GM12878 (cell line): ENCODE measurements around the gene INPP4B.

Experiments used
- BMI1 ChIP-seq: fragments of 450-650 bp; IDR thresholded peaks from 2 replicates; pipeline ENCODE4 v1.6.1; 2016; ENCODE audit warnings: mild to moderate bottlenecking, moderate library complexity, borderline replicate concordance
- CTCF ChIP-seq, 3 experiments: IDR thresholded peaks in 2 of 3; conservative IDR thresholded peaks in 1 of 3; 2 replicates each; pipeline ENCODE4 v1.5.1; 2011; ENCODE audit warnings: low read depth in 3 of 3, low read length in 3 of 3, mild to moderate bottlenecking in 3 of 3, control low read depth in 2 of 3, moderate library complexity in 2 of 3, inconsistent platforms in 1 of 3, mixed read lengths in 1 of 3; ENCODE audit not compliant: control insufficient read depth in 2 of 3, insufficient read depth in 1 of 3; ENCODE audit errors: extremely low read depth in 1 of 3
- E4F1 ChIP-seq: fragments of 450-650 bp; IDR thresholded peaks from 2 replicates; pipeline ENCODE4 v1.6.1; 2018; ENCODE audit warnings: borderline replicate concordance, mild to moderate bottlenecking; ENCODE audit not compliant: partially characterized antibody
- FOS ChIP-seq: IDR thresholded peaks from 3 replicates; pipeline ENCODE4 v1.6.1; 2011; ENCODE audit warnings: borderline replicate concordance; ENCODE audit not compliant: insufficient read length; ENCODE audit errors: extremely low read depth
- PKNOX1 ChIP-seq: fragments of 450-650 bp; IDR thresholded peaks from 2 replicates; pipeline ENCODE4 v1.6.1; 2016; ENCODE audit warnings: mild to moderate bottlenecking
- POLR2A ChIP-seq: IDR thresholded peaks from 2 replicates; pipeline ENCODE4 v1.6.1; 2011; ENCODE audit warnings: low read depth, mild to moderate bottlenecking, low read length
- POLR2AphosphoS5 ChIP-seq: IDR thresholded peaks from 2 replicates; pipeline ENCODE4 v1.6.1; 2011; ENCODE audit warnings: mild to moderate bottlenecking, low read length, inconsistent platforms
- RAD21 ChIP-seq: IDR thresholded peaks from 2 replicates; pipeline ENCODE4 v1.6.1; 2011; ENCODE audit warnings: mild to moderate bottlenecking, low read depth, low read length, moderate library complexity; ENCODE audit not compliant: insufficient read depth
- REST ChIP-seq: IDR thresholded peaks from 2 replicates; pipeline ENCODE4 v1.6.1; 2012; ENCODE audit warnings: mild to moderate bottlenecking, low read depth, low read length
- SUPT20H ChIP-seq: IDR thresholded peaks from 2 replicates; pipeline ENCODE4 v1.6.1; 2011; ENCODE audit warnings: low read depth, mild to moderate bottlenecking, low read length, moderate library complexity, borderline replicate concordance; ENCODE audit not compliant: control insufficient read depth
- SUZ12 ChIP-seq: fragments of 200-600 bp; sonication (generic); IDR thresholded peaks from one replicate; pipeline ENCODE4 v1.6.1; 2018; ENCODE audit warnings: antibody characterized with exemption, mild to moderate bottlenecking; ENCODE audit not compliant: unreplicated experiment
- TARDBP ChIP-seq: IDR thresholded peaks from 2 replicates; pipeline ENCODE4 v1.6.1; 2016; ENCODE audit warnings: borderline replicate concordance
- YY1 ChIP-seq: IDR thresholded peaks from 2 replicates; pipeline ENCODE4 v1.6.1; 2011; ENCODE audit warnings: low read depth, mild to moderate bottlenecking, low read length

- TF ChIP-seq POLR2AphosphoS5, result no peak
- no peak for TF ChIP-seq PKNOX1
- no peak for TF ChIP-seq RAD21
- no peak for TF ChIP-seq SUZ12
- no peak for TF ChIP-seq CTCF (IDR thresholded peaks at IDR 0.05 in 2 of 3, conservative IDR thresholded peaks at IDR 0.05 in 1 of 3; ENCODE audit: control insufficient read depth in 2 of 3, extremely low read depth in 1 of 3, insufficient read depth in 1 of 3, low read depth in 3 of 3, low read length in 3 of 3)
- no peak for TF ChIP-seq POLR2A
- TF ChIP-seq SUPT20H, result no peak
- no peak for TF ChIP-seq E4F1
- TF ChIP-seq BMI1, result no peak
- TF ChIP-seq TARDBP, result no peak
- no peak for TF ChIP-seq REST
- TF ChIP-seq YY1, result no peak
- no peak for TF ChIP-seq FOS
These were observed 567.4 kb downstream of the INPP4B start for GRCh38 chr4:142278663-142279062.
